Measurements from ENCODE around the gene MTERF2. TPM values are rescaled to one million over a fixed set of nuclear protein-coding genes. Genes with fewer than 3 reads are reported as not detected.

The MTERF2 gene
- total RNA-seq, 2 experiments from 2014 or later = 6.1 to 7.6 TPM

DNA sequence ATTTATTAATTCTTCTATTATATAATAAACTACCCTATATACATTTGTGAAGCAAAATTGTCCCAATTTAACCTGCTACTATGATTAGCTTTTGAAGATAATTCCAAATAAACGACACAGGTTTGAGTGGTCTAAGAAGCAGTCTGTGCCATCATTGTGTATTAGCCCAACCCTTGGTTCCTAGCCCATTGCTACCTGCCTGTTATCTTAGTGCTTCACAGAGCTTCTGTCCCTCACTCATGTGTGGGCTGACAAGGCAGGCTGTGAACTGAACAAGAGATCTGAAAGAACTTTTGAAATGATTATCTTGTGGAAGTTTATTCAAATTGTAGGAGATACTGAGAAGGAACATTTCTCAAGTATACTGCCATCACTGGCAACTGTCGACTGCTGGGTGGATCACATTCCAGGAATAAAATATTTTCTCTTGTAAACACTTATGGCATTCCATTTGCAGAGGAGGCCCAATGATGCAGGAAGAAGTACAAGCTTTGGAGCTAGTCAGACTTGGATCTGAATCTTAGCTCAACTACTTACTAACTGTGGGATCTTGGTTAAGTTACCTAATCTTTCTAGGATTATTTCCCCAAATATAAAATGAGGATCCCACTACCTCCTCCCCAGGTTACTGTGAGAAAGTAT lies 7.8 kb upstream of the MTERF2 start:
- H3K27me3 ChIP-seq (ENCODE audit: control insufficient read depth in 1 of 2, insufficient read depth in 2 of 2, low read length in 2 of 2) = no peaks in the 10 kb centered on the region
- H3K9me3 ChIP-seq (ENCODE audit: control insufficient read depth in 1 of 2, insufficient read depth in 1 of 2, low read length in 2 of 2) = no peaks in the 10 kb centered on the region
- H3K4me3 ChIP-seq (ENCODE audit: low read length) = no peak overlapping the region
- peaks cover 13% of the 10 kb centered on the region for H3K36me3 ChIP-seq (ENCODE audit: insufficient read depth, low read length)
- DNase-seq = no peak
- POLR2A ChIA-PET = no interaction called here
- TF ChIP-seq, protein P1, sequence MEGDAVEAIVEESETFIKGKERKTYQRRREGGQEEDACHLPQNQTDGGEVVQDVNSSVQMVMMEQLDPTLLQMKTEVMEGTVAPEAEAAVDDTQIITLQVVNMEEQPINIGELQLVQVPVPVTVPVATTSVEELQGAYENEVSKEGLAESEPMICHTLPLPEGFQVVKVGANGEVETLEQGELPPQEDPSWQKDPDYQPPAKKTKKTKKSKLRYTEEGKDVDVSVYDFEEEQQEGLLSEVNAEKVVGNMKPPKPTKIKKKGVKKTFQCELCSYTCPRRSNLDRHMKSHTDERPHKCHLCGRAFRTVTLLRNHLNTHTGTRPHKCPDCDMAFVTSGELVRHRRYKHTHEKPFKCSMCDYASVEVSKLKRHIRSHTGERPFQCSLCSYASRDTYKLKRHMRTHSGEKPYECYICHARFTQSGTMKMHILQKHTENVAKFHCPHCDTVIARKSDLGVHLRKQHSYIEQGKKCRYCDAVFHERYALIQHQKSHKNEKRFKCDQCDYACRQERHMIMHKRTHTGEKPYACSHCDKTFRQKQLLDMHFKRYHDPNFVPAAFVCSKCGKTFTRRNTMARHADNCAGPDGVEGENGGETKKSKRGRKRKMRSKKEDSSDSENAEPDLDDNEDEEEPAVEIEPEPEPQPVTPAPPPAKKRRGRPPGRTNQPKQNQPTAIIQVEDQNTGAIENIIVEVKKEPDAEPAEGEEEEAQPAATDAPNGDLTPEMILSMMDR (IDR thresholded peaks at IDR 0.05) = no peak
- Mint-ChIP-seq H3K27me3 (no peaks in the 10 kb centered on the region), H3K36me3 (ENCODE audit: low read depth) (peaks cover 60% of the 10 kb centered on the region), H3K9me3 (no peaks in the 10 kb centered on the region), H3K4me1 (ENCODE audit: low read depth) (no peaks in the 10 kb centered on the region), H3K27ac (no peak overlapping the region), H3K4me3 (no peak overlapping the region)
- intact Hi-C loops (cut with DNase I, micrococcal nuclease) = loop anchor here in 1 of 2 experiments (5.0 kb wide), 1 partner anchor 688 kb away; no protein-coding TSS in a partner anchor
- ATAC-seq (ENCODE audit: poor library complexity) = no peak
- CTCF ChIA-PET = interaction anchor here (0.5 kb wide), 1 partner anchor 26 kb away, joined by 3 read pairs; no protein-coding TSS in a partner anchor
- H3K27ac ChIP-seq (ENCODE audit: low read depth in 1 of 2, low read length in 2 of 2) = no peak overlapping the region
- H3K4me1 ChIP-seq (ENCODE audit: insufficient read depth, low read length) = no peaks in the 10 kb centered on the region

DNA sequence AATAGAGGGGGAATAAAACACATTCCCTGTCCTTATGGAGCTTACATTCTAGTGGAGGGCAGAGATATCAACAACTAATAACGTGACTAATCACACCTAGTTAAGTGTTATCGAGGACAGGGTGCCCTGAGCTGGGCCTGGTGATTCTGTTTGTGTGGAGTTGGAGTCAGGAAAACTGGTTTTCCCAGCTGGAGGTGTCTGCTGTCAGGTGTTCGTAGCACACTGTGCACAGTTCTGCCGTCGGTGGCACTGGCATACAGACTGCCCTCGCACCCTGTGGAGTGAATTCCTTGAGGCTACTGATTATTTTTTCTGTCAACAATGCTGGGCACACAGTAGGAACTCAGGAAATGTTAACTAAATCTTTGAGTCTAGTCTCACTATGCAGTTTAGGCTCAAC lies 900 bp upstream of the MTERF2 start:
- POLR2A ChIA-PET = interaction anchor here (0.5 to 2.8 kb wide), 3 partner anchors 32 to 40 kb away, joined by 4 to 26 read pairs (median 4); partner anchors contain the start of gene TMEM263
- no peaks in the 10 kb centered on the region for H3K36me3 ChIP-seq (ENCODE audit: insufficient read depth, low read length)
- peaks cover 13% of the 10 kb centered on the region for H3K36me3 Mint-ChIP-seq (ENCODE audit: low read depth)
- no peaks in the 10 kb centered on the region for H3K9me3 ChIP-seq (ENCODE audit: control insufficient read depth in 1 of 2, insufficient read depth in 1 of 2, low read length in 2 of 2)
- H3K9me3 Mint-ChIP-seq = no peaks in the 10 kb centered on the region
- no peak overlapping the region for H3K4me3 ChIP-seq (ENCODE audit: low read length)
- ATAC-seq (ENCODE audit: poor library complexity) (no peak), DNase-seq (no peak)
- CTCF ChIA-PET = interaction anchor here (0.9 to 1.2 kb wide), 3 partner anchors 9 to 117 kb away, joined by 3 to 4 read pairs (median 4); no protein-coding TSS in a partner anchor
- no peak overlapping the region for H3K27ac ChIP-seq (ENCODE audit: low read depth in 1 of 2, low read length in 2 of 2)
- H3K4me3 Mint-ChIP-seq = peak overlapping the region; percentile 97
- peak overlapping the region; percentile 78 for H3K27ac Mint-ChIP-seq
- H3K27me3 ChIP-seq (ENCODE audit: control insufficient read depth in 1 of 2, insufficient read depth in 2 of 2, low read length in 2 of 2) = no peaks in the 10 kb centered on the region
- intact Hi-C loops (cut with DNase I, micrococcal nuclease) = loop anchor here (1.0 to 10.0 kb wide), 3 partner anchors 31 to 767 kb away; no protein-coding TSS in a partner anchor
- H3K27me3 Mint-ChIP-seq = no peaks in the 10 kb centered on the region
- peaks cover 27% of the 10 kb centered on the region for H3K4me1 ChIP-seq (ENCODE audit: insufficient read depth, low read length)
- TF ChIP-seq, protein P1 (IDR thresholded peaks at IDR 0.05) = no peak
- H3K4me1 Mint-ChIP-seq (ENCODE audit: low read depth) = peaks cover 47% of the 10 kb centered on the region

DNA sequence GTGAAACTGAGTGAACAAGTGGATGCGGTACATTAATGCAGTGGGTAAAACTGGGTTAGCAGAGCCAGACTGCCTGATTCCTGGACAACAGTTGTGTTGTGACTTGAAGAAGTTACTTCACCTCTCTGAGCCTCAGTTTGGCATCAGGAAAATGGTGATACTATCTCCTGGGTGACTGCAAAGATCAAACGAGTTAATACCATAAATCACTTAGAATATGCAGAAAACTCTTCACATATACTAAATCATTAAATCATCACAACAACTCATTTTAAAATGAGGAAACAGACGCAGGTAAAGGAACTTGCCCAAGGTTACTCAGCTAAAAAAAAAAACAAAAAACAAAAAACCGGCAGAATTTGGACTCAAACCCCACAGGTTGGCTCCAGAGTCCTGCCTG lies 811 bp downstream of the MTERF2 start:
- H3K4me1 Mint-ChIP-seq (ENCODE audit: low read depth) = peaks cover 51% of the 10 kb centered on the region
- CTCF ChIA-PET = interaction anchor here (1.3 to 2.0 kb wide), 2 partner anchors 30 to 34 kb away, joined by 3 to 5 read pairs; partner anchors contain the start of gene TMEM263
- no peaks in the 10 kb centered on the region for H3K9me3 ChIP-seq (ENCODE audit: control insufficient read depth in 1 of 2, insufficient read depth in 1 of 2, low read length in 2 of 2)
- peak overlapping the region; percentile 78 for H3K27ac Mint-ChIP-seq
- POLR2A ChIA-PET = interaction anchor here (1.1 to 2.8 kb wide), 4 partner anchors 30 to 685 kb away, joined by 3 to 26 read pairs (median 4); partner anchors contain the start of gene TMEM263
- ATAC-seq (ENCODE audit: poor library complexity) (no peak), DNase-seq (no peak)
- TF ChIP-seq, protein P1 (IDR thresholded peaks at IDR 0.05) = no peak
- no peaks in the 10 kb centered on the region for H3K27me3 ChIP-seq (ENCODE audit: control insufficient read depth in 1 of 2, insufficient read depth in 2 of 2, low read length in 2 of 2)
- peaks cover 27% of the 10 kb centered on the region for H3K4me1 ChIP-seq (ENCODE audit: insufficient read depth, low read length)
- H3K36me3 ChIP-seq (ENCODE audit: insufficient read depth, low read length) = no peaks in the 10 kb centered on the region
- H3K36me3 Mint-ChIP-seq (ENCODE audit: low read depth) = peaks cover 13% of the 10 kb centered on the region
- intact Hi-C loops (cut with DNase I, micrococcal nuclease) = loop anchor here (2.0 to 10.0 kb wide), 2 partner anchors 29 to 769 kb away; no protein-coding TSS in a partner anchor
- H3K9me3 Mint-ChIP-seq = no peaks in the 10 kb centered on the region
- peak overlapping the region; percentile 97 for H3K4me3 Mint-ChIP-seq
- H3K27ac ChIP-seq (ENCODE audit: low read depth in 1 of 2, low read length in 2 of 2) = no peak overlapping the region
- H3K27me3 Mint-ChIP-seq = no peaks in the 10 kb centered on the region
- H3K4me3 ChIP-seq (ENCODE audit: low read length) = peak overlapping the region; percentile 87

Data from CD4-positive, alpha-beta T cell (primary cell).